WERI-Rb-1 (cell line): ENCODE results near the gene SLX9.
A peak's percentile ranks its signal among the peaks of the same experiment; 100 is the strongest.

ENCODE experiments used
- DNase-seq: peaks from one replicate; pipeline ENCODE4 v3.0.0-alpha.2; 2020
- H3K27ac ChIP-seq: fragments of 250-450 bp; sonication (Bioruptor Pico); 2 replicates; pipeline ENCODE4 v1.5.1; 2020; ENCODE audit warnings: mild to moderate bottlenecking, moderate library complexity
- H3K27me3 ChIP-seq: fragments of 250-450 bp; sonication (Bioruptor Pico); 2 replicates; pipeline ENCODE4 v1.5.1; 2021; ENCODE audit warnings: mild to moderate bottlenecking, low read depth, moderate library complexity; ENCODE audit not compliant: insufficient read depth, severe bottlenecking
- H3K36me3 ChIP-seq: fragments of 250-450 bp; sonication (Bioruptor Pico); 2 replicates; pipeline ENCODE4 v1.5.1; 2020; ENCODE audit warnings: mild to moderate bottlenecking, moderate library complexity
- H3K4me3 ChIP-seq: 2 replicates; pipeline ENCODE4 v1.5.1; 2011; ENCODE audit warnings: low read depth, mild to moderate bottlenecking, control low read depth, low read length
- H3K9me3 ChIP-seq: fragments of 250-450 bp; sonication (Bioruptor Pico); 2 replicates; pipeline ENCODE4 v1.5.1; 2021; ENCODE audit warnings: mild to moderate bottlenecking, moderate library complexity; ENCODE audit not compliant: severe bottlenecking
- TF ChIP-seq, protein P1 (sequence below): IDR thresholded peaks from 2 replicates; pipeline ENCODE4 v1.5.1; 2011; ENCODE audit warnings: low read depth, mild to moderate bottlenecking, control low read depth, inconsistent platforms, low read length

Gene SLX9

GRCh38 chr21:45026066-45026745, 86.4 kb downstream of the SLX9 start:
- H3K9me3 ChIP-seq: peaks cover 21% of the 10 kb centered on the region
- H3K36me3 ChIP-seq: no peaks in the 10 kb centered on the region
- H3K27ac ChIP-seq: peak overlapping the region; percentile 43
- H3K27me3 ChIP-seq: no peaks in the 10 kb centered on the region
- H3K4me3 ChIP-seq: no peak overlapping the region
- no peak for DNase-seq
- TF ChIP-seq, protein P1, sequence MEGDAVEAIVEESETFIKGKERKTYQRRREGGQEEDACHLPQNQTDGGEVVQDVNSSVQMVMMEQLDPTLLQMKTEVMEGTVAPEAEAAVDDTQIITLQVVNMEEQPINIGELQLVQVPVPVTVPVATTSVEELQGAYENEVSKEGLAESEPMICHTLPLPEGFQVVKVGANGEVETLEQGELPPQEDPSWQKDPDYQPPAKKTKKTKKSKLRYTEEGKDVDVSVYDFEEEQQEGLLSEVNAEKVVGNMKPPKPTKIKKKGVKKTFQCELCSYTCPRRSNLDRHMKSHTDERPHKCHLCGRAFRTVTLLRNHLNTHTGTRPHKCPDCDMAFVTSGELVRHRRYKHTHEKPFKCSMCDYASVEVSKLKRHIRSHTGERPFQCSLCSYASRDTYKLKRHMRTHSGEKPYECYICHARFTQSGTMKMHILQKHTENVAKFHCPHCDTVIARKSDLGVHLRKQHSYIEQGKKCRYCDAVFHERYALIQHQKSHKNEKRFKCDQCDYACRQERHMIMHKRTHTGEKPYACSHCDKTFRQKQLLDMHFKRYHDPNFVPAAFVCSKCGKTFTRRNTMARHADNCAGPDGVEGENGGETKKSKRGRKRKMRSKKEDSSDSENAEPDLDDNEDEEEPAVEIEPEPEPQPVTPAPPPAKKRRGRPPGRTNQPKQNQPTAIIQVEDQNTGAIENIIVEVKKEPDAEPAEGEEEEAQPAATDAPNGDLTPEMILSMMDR: no peak
